Stimulated activated memory B cell treated with anti-CD40 and anti-IgM and Interleukin-4, amounts not matched to agents 10 μg/mL and 1 μg/mL and 100 μg/mL, for 72 hours (primary cell): ENCODE results near the gene THSD4.
"Not testable (repeated sequence)": the region's sequence is repeated elsewhere in the genome, so short reads cannot be mapped to it uniquely, and the experiment has no call there.

Experiments used
- ATAC-seq: fragments of 150-1000 bp; cut with Tn5 transposase; 2 replicates; pipeline ENCODE4 v1.10.0; 2021
- H3K27ac Mint-ChIP-seq: one replicate; pipeline ENCODE4 v1.8.0; 2022; ENCODE audit warnings: mild to moderate bottlenecking, mixed read lengths
- H3K27me3 Mint-ChIP-seq: one replicate; pipeline ENCODE4 v1.8.0; 2022; ENCODE audit warnings: mixed read lengths
- H3K36me3 Mint-ChIP-seq: one replicate; pipeline ENCODE4 v1.8.0; 2022; ENCODE audit warnings: mixed read lengths
- H3K4me1 Mint-ChIP-seq: one replicate; pipeline ENCODE4 v1.8.0; 2022; ENCODE audit warnings: mixed read lengths
- H3K4me3 Mint-ChIP-seq: one replicate; pipeline ENCODE4 v1.8.0; 2022; ENCODE audit warnings: mild to moderate bottlenecking, moderate library complexity, mixed read lengths
- H3K9me3 Mint-ChIP-seq: one replicate; pipeline ENCODE4 v1.8.0; 2022; ENCODE audit warnings: mixed read lengths

The THSD4 gene

DNA sequence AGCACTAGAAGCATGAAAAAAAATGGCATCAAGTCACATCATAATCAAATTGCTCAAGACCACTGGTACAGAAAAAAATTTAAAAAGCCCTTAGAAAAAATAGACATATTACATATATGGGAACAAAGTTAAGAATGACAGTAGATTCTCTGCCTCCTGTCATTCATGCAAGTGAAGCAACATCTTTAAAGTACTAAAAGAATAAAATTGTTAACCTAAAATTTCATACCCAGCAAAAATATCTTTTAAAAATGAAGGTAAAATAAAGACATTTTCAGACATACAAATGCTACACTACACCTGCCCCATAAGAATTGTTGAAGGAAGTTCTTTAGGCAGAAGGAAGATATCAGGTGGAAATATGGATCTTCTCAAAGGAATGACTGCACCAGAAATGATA, 55.9 kb downstream of the THSD4 start:
- ATAC-seq, result no peak
- Mint-ChIP-seq H3K27me3 (no peaks in the 10 kb centered on the region), H3K36me3 (no peaks in the 10 kb centered on the region), H3K4me3 (no peak overlapping the region), H3K27ac (no peak overlapping the region), H3K4me1 (no peaks in the 10 kb centered on the region), H3K9me3 (peaks cover 9% of the 10 kb centered on the region)

DNA sequence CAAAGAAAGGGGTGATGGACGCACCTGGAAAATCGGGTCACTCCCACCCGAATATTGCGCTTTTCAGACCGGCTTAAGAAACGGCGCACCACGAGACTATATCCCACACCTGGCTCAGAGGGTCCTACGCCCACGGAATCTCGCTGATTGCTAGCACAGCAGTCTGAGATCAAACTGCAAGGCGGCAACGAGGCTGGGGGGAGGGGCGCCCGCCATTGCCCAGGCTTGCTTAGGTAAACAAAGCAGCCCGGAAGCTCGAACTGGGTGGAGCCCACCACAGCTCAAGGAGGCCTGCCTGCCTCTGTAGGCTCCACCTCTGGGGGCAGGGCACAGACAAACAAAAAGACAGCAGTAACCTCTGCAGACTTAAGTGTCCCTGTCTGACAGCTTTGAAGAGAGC, 59.1 kb downstream of the THSD4 start:
- not testable (repeated sequence) for H3K36me3 Mint-ChIP-seq, H3K9me3 Mint-ChIP-seq, H3K27ac Mint-ChIP-seq, H3K27me3 Mint-ChIP-seq, ATAC-seq, H3K4me3 Mint-ChIP-seq, H3K4me1 Mint-ChIP-seq

- Mint-ChIP-seq H3K9me3 (peaks cover 3% of the 10 kb centered on the region), H3K27me3 (peaks cover 17% of the 10 kb centered on the region), H3K36me3 (no peaks in the 10 kb centered on the region), H3K4me1 (no peaks in the 10 kb centered on the region), H3K4me3 (no peak overlapping the region), H3K27ac (no peak overlapping the region)
- ATAC-seq, result no peak
Observed at GRCh38 chr15:71180986-71181853, 65.9 kb downstream of the THSD4 start.

- peaks cover 19% of the 10 kb centered on the region for H3K27me3 Mint-ChIP-seq
- peaks cover 3% of the 10 kb centered on the region for H3K9me3 Mint-ChIP-seq
- no peak overlapping the region for H3K4me3 Mint-ChIP-seq
- no peaks in the 10 kb centered on the region for H3K4me1 Mint-ChIP-seq
- no peak overlapping the region for H3K27ac Mint-ChIP-seq
- H3K36me3 Mint-ChIP-seq, result no peaks in the 10 kb centered on the region
- no peak for ATAC-seq
Observed at GRCh38 chr15:71182522-71182921, 67.3 kb downstream of the THSD4 start.

- H3K36me3 Mint-ChIP-seq, result no peaks in the 10 kb centered on the region
- no peak overlapping the region for H3K27ac Mint-ChIP-seq
- no peak for ATAC-seq
- H3K4me3 Mint-ChIP-seq, result no peak overlapping the region
- H3K9me3 Mint-ChIP-seq, result peaks cover 3% of the 10 kb centered on the region
- H3K4me1 Mint-ChIP-seq, result no peaks in the 10 kb centered on the region
- H3K27me3 Mint-ChIP-seq, result peaks cover 19% of the 10 kb centered on the region
Observed at GRCh38 chr15:71183063-71183462, 67.8 kb downstream of the THSD4 start.

DNA sequence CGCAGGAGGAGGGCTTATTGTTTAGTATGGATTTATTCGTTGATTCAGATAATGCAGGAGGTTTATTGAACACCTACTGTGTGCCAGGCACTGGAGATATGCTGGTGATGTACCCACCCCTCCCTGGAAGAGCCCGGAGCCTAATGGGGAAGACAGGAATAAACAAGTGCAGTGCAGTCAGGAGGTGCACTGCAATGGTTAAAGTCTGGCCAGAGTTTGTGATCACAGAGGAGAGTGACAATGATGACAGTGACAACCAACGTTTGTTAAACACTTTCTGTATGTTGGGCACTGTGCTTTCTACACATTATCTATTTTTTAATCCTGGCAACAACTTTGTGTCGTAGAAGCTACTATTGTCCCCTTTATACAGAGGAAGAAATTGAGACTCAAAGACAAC, 70.4 kb downstream of the THSD4 start:
- Mint-ChIP-seq H3K4me1 (no peaks in the 10 kb centered on the region), H3K27me3 (peaks cover 19% of the 10 kb centered on the region), H3K27ac (no peak overlapping the region), H3K36me3 (no peaks in the 10 kb centered on the region), H3K9me3 (peaks cover 3% of the 10 kb centered on the region), H3K4me3 (no peak overlapping the region)
- ATAC-seq, result no peak

DNA sequence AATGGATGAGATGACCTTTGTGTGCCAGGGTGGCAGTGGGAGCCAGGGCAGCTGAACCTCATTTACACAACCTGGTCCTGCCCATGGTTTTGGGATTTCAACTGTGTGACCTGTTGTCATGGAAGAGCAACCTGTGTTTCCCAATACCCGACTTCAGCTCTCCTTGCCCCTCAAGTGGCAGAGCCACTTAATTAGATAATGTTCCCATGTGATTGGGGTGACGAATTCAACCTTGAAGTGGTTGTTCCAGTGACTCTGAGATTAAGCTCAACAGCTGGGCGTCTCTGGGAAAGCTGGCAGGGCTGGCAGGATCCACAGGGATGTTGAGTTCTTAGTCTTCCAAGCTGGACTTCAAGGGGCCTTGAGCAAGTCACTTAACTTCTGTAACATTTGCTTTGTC, 71.0 kb downstream of the THSD4 start:
- H3K27me3 Mint-ChIP-seq, result peaks cover 19% of the 10 kb centered on the region
- H3K9me3 Mint-ChIP-seq, result peaks cover 6% of the 10 kb centered on the region
- no peak for ATAC-seq
- H3K4me1 Mint-ChIP-seq, result no peaks in the 10 kb centered on the region
- no peaks in the 10 kb centered on the region for H3K36me3 Mint-ChIP-seq
- no peak overlapping the region for H3K4me3 Mint-ChIP-seq
- H3K27ac Mint-ChIP-seq, result no peak overlapping the region

DNA sequence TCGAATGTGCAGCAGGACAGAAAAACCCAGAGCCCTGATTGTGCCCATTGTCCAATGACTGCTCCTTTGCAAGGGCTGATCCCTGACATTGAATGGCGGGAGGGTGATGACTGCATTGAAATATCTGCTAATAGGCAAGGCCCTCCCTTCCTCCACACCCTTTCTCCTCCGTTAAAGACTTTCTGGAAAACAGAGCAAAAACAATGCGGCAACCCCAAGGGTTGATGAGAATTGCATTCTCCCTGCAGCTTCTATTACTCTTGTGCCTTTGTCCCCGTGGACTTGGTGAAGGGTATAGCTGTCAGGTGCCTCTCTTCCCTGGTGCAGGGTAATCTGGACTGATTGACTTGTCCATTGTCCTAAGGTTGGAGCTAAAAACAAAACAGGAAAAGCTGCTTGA, 71.8 kb downstream of the THSD4 start:
- Mint-ChIP-seq H3K9me3 (peaks cover 6% of the 10 kb centered on the region), H3K36me3 (no peaks in the 10 kb centered on the region), H3K4me3 (no peak overlapping the region), H3K27me3 (peaks cover 19% of the 10 kb centered on the region), H3K4me1 (no peaks in the 10 kb centered on the region), H3K27ac (no peak overlapping the region)
- ATAC-seq, result no peak

GRCh38 chr15:71187526-71187925, 72.3 kb downstream of the THSD4 start:
- H3K36me3 Mint-ChIP-seq, result no peaks in the 10 kb centered on the region
- H3K4me3 Mint-ChIP-seq, result no peak overlapping the region
- peaks cover 19% of the 10 kb centered on the region for H3K27me3 Mint-ChIP-seq
- no peak for ATAC-seq
- H3K9me3 Mint-ChIP-seq, result peaks cover 6% of the 10 kb centered on the region
- no peak overlapping the region for H3K27ac Mint-ChIP-seq
- H3K4me1 Mint-ChIP-seq, result no peaks in the 10 kb centered on the region

- ATAC-seq, result no peak
- Mint-ChIP-seq H3K27me3 (peaks cover 17% of the 10 kb centered on the region), H3K4me3 (no peak overlapping the region), H3K4me1 (no peaks in the 10 kb centered on the region), H3K27ac (no peak overlapping the region), H3K9me3 (peaks cover 3% of the 10 kb centered on the region), H3K36me3 (no peaks in the 10 kb centered on the region)
Observed at GRCh38 chr15:71189718-71190117, 74.4 kb downstream of the THSD4 start.

DNA sequence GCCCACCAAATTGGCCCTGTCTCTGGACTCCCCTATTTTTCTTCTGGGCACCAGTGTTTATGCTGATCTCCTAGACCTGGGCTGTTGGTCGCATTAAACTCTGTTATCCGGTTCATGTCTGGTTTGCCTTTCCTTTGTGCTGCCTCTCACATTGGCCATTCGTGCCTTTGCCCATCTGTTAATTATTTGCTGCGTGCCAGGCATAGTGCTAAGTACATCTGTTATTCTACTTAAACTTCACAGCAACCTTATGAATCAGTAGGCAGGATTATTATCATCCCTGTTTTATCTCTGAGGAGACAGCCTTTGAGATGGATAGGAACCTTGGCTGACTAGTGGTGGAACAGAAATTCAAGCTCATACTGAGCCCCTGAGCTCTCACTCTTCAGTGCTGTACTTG, 76.0 kb downstream of the THSD4 start:
- Mint-ChIP-seq H3K36me3 (no peaks in the 10 kb centered on the region), H3K9me3 (peaks cover 3% of the 10 kb centered on the region), H3K27me3 (peaks cover under 1% of the 10 kb centered on the region), H3K4me1 (no peaks in the 10 kb centered on the region), H3K4me3 (no peak overlapping the region), H3K27ac (no peak overlapping the region)
- ATAC-seq, result no peak

GRCh38 chr15:71192816-71193215, 77.5 kb downstream of the THSD4 start:
- Mint-ChIP-seq H3K4me3 (no peak overlapping the region), H3K9me3 (peaks cover 3% of the 10 kb centered on the region), H3K27ac (no peak overlapping the region), H3K4me1 (no peaks in the 10 kb centered on the region), H3K36me3 (no peaks in the 10 kb centered on the region), H3K27me3 (no peaks in the 10 kb centered on the region)
- no peak for ATAC-seq

GRCh38 chr15:71194286-71194685, 79.0 kb downstream of the THSD4 start:
- Mint-ChIP-seq H3K36me3 (no peaks in the 10 kb centered on the region), H3K9me3 (peaks cover 5% of the 10 kb centered on the region), H3K27me3 (no peaks in the 10 kb centered on the region), H3K4me1 (no peaks in the 10 kb centered on the region), H3K27ac (no peak overlapping the region), H3K4me3 (no peak overlapping the region)
- ATAC-seq, result no peak

- Mint-ChIP-seq H3K9me3 (peaks cover 10% of the 10 kb centered on the region), H3K4me1 (no peaks in the 10 kb centered on the region), H3K27ac (no peak overlapping the region), H3K4me3 (no peak overlapping the region), H3K27me3 (no peaks in the 10 kb centered on the region), H3K36me3 (no peaks in the 10 kb centered on the region)
- ATAC-seq, result no peak
Observed at GRCh38 chr15:71195242-71195641, 80.0 kb downstream of the THSD4 start.

- H3K36me3 Mint-ChIP-seq, result no peaks in the 10 kb centered on the region
- H3K27ac Mint-ChIP-seq, result no peak overlapping the region
- ATAC-seq, result no peak
- H3K9me3 Mint-ChIP-seq, result peaks cover 7% of the 10 kb centered on the region
- no peaks in the 10 kb centered on the region for H3K4me1 Mint-ChIP-seq
- no peak overlapping the region for H3K4me3 Mint-ChIP-seq
- H3K27me3 Mint-ChIP-seq, result no peaks in the 10 kb centered on the region
Observed at GRCh38 chr15:71197620-71198019, 82.3 kb downstream of the THSD4 start.

DNA sequence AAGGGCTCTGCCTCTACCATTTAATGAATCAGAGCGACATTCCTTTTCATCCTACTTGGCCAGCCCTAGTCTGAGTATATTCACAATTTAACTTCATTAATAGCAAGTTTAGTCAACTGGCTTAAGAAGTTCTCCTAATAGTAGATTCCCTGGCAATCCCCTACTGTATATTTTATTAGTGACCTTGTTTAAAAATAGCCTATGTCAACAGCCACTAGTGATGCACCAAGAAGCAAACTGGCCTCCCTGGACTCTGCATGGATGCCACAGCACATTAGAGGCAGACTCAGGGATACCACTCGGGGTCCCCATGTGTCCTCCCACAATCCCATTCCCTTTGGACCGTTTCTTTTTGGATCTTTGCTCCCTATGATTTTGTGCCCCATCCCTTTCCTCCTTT, 83.6 kb downstream of the THSD4 start:
- H3K4me1 Mint-ChIP-seq, result no peaks in the 10 kb centered on the region
- ATAC-seq, result no peak
- no peak overlapping the region for H3K4me3 Mint-ChIP-seq
- peaks cover 7% of the 10 kb centered on the region for H3K9me3 Mint-ChIP-seq
- no peaks in the 10 kb centered on the region for H3K36me3 Mint-ChIP-seq
- no peak overlapping the region for H3K27ac Mint-ChIP-seq
- no peaks in the 10 kb centered on the region for H3K27me3 Mint-ChIP-seq
